Ascending aorta (tissue), 2 donors: Measurements from ENCODE around the gene FARP2. TPM values are rescaled to one million over a fixed set of nuclear protein-coding genes. Genes with fewer than 3 reads are reported as not detected.

Source experiments
- DNase-seq, 2 donors: peaks; one replicate each; pipeline ENCODE4 v3.0.0-alpha.2; 2019; ENCODE audit warnings: low spot score in 2 of 2
- H3K27ac ChIP-seq, 2 donors: fragments of 200-600 bp; sonication (generic); one replicate each; pipeline ENCODE4 v1.5.1; 2016 to 2017; ENCODE audit warnings: mild to moderate bottlenecking in 1 of 2
- H3K27me3 ChIP-seq: fragments of 200-600 bp; sonication (generic); one replicate; pipeline ENCODE4 v1.5.1; 2017
- H3K36me3 ChIP-seq, 2 donors: fragments of 200-600 bp; sonication (generic); one replicate each; pipeline ENCODE4 v1.5.1; 2016
- H3K4me1 ChIP-seq, 2 donors: fragments of 200-600 bp; sonication (generic); one replicate each; pipeline ENCODE4 v1.5.1; 2016 to 2017; ENCODE audit warnings: mild to moderate bottlenecking in 1 of 2
- H3K4me3 ChIP-seq, 2 donors: fragments of 200-600 bp; sonication (generic); one replicate each; pipeline ENCODE4 v1.5.1; 2016 to 2017; ENCODE audit warnings: mild to moderate bottlenecking in 1 of 2
- H3K9me3 ChIP-seq, 2 donors: fragments of 200-600 bp; sonication (generic); one replicate each; pipeline ENCODE4 v1.5.1; 2016
- CTCF ChIP-seq, 3 experiments: fragments of 200-600 bp in 2 of 3; fragments of 450-650 bp in 1 of 3; sonication (generic) in 2 of 3; IDR thresholded peaks; one replicate each; pipeline ENCODE4 v1.5.1; 2016 to 2019; ENCODE audit warnings: antibody characterized with exemption in 3 of 3, mild to moderate bottlenecking in 1 of 3, moderate library complexity in 1 of 3
- intact Hi-C: fragments of 100-400 bp; cut with DNase I; formaldehyde crosslinking; loops from one replicate; pipeline ENCODE4 v1.15.1; 2023
- total RNA-seq: library from RNA; depleted of rRNA; stranded (reverse); fragments of >200 nt; gene quantifications from one replicate; pipeline ENCODE4 v1.1.0, GENCODE V29; 2016

Gene FARP2
- total RNA-seq, 1 donor from 2014 or later: 19.6 TPM

DNA sequence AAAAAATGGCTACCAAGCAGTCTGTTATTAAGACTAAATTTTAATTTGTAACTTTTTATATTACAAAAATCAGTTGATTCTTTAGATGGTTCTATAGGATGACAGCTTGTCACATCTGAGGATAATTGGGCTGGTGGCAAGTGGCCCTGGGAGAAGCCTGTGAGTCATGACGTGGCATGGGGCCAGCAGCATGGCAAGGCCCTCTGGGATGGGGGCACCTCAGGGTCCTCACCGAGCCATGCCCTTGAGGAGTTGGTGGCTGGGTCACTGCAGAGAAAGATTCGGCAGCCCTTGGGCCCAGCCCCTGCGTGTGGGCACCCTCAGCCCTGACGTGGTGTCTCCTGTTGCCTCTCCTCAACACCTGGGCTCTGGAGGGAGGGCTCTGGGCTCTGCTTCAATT lies 102.6 kb downstream of the FARP2 start:
- Histone ChIP-seq H3K27me3 (no peaks in the 10 kb centered on the region), H3K36me3 (peaks cover under 1 to 12% of the 10 kb centered on the region in 2 donors), H3K9me3 (no peaks in the 10 kb centered on the region), H3K4me1 (no peaks in the 10 kb centered on the region), H3K4me3 (no peak overlapping the region), H3K27ac (no peak overlapping the region)
- no peak for TF ChIP-seq CTCF (IDR thresholded peaks at IDR 0.05)
- no peak for DNase-seq
- intact Hi-C loops: no loop called here

DNA sequence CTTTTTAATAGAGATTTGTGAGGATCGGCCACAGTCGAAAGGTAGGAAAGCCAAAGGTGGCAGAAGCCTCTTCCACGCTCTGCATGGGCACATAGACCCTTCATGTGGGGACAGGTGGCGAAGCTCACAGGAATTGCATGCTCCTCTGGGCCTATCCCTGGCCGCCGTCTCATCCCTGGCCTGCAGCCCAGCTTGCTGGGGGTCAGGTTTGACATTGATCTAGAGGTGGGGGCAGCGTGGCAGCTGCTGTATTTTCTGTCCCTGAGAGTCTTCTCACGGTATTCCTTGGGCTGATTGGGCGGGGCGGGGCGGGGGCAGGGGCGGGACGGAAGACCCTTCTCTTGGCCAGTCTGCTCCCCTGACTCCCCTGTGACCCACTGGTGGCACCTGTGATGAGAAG lies 103.4 kb downstream of the FARP2 start:
- H3K9me3 ChIP-seq: no peaks in the 10 kb centered on the region
- intact Hi-C loops: no loop called here
- no peak for TF ChIP-seq CTCF (IDR thresholded peaks at IDR 0.05)
- no peak overlapping the region for H3K4me3 ChIP-seq
- no peaks in the 10 kb centered on the region for H3K4me1 ChIP-seq
- peaks cover 4 to 16% of the 10 kb centered on the region in 2 donors for H3K36me3 ChIP-seq
- H3K27ac ChIP-seq: no peak overlapping the region
- DNase-seq: no peak
- no peaks in the 10 kb centered on the region for H3K27me3 ChIP-seq

- intact Hi-C loops: no loop called here
- H3K27ac ChIP-seq: no peak overlapping the region
- peaks cover 10 to 26% of the 10 kb centered on the region in 2 donors for H3K36me3 ChIP-seq
- no peak overlapping the region for H3K4me3 ChIP-seq
- no peaks in the 10 kb centered on the region for H3K4me1 ChIP-seq
- TF ChIP-seq CTCF (IDR thresholded peaks at IDR 0.05): no peak
- no peaks in the 10 kb centered on the region for H3K9me3 ChIP-seq
- no peaks in the 10 kb centered on the region for H3K27me3 ChIP-seq
- DNase-seq: no peak
Measured at GRCh38 chr2:241460631-241461030, 104.5 kb downstream of the FARP2 start.

DNA sequence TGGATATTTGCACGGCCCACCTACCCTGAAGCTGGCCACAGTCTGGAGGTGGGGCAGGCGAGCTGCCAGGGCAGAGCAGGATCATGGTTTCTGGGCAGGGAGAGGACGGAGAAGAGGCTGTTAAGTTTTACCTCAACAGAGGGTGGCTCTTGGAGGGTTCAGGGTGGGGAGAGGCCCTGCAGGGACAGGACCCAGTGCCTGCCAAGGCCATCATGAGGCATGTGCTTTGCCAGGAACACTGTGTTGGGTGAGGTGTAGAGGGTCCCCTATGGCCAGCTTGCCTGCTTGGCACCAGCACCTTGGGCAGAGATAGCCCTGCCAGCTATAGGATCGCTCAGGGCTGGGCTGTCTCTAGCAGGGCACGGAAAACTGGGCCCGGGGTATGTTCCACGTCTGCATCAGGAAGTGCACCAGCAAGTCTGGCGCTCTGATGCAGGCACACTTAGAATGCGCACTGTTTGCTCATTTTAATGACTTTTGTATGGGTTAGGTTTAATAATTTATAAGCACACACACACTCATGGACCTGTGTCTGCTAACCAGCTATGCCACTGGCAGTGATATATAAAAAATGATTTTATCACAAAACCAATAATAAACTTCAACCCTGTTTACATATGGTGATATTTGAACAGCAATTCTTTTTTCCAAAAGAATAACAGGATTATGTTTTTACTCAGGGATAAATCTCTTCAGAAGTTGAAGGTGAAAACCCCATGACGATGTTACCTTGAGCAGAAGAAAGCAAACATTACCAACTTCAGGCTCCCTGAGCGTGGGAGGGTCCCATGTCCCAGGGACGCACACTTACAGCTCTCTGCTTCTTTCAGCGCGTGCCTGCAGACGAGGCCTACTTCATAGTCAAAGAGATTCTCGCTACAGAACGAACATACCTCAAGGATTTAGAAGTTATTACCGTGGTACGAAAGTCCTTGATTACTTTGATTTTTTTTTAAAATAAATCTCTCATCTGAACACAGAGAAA lies 105.9 kb downstream of the FARP2 start:
- H3K36me3 ChIP-seq: peaks cover 10 to 28% of the 10 kb centered on the region in 2 donors
- H3K4me3 ChIP-seq: no peak overlapping the region
- intact Hi-C loops: no loop called here
- no peaks in the 10 kb centered on the region for H3K4me1 ChIP-seq
- no peak overlapping the region for H3K27ac ChIP-seq
- no peak for DNase-seq
- no peaks in the 10 kb centered on the region for H3K9me3 ChIP-seq
- H3K27me3 ChIP-seq: no peaks in the 10 kb centered on the region
- no peak for TF ChIP-seq CTCF (IDR thresholded peaks at IDR 0.05)

DNA sequence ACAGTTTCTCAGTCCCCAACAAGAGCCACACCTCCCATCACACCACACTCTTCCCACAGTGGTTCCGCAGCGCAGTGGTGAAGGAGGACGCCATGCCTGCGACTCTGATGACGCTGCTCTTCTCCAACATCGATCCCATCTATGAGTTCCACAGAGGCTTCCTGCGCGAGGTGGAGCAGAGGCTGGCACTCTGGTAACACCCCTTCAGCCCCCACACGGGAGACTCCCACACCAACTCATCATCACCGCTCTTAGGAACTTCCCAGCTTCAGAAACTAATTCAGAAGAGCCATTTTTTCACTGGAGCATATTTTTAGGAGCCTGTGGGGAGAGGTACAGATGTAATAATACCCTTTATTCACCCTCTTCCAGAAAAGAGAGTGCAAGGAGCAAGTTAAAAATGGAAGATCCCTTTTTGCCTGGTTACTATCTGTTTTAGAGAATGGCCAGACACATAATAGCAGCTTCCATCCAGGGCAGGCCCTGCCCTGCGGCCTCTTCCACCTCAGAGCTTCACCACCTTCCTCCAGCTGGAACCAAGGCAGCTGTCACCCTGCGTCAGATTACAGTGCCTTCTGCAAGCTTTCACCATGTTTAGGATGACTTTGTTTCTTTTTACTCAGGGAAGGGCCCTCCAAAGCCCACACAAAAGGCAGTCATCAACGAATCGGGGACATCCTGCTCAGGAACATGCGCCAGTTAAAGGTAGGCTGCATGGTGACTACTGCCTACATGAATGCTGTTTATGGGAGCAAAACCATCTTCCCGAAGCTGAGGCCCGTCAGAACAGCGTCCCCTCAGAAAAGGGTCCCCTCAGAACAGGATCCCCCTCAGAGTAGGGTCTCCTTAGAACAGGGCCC lies 107.4 kb downstream of the FARP2 start:
- no peak overlapping the region for H3K4me3 ChIP-seq
- intact Hi-C loops: no loop called here
- no peaks in the 10 kb centered on the region for H3K27me3 ChIP-seq
- H3K9me3 ChIP-seq: no peaks in the 10 kb centered on the region
- H3K27ac ChIP-seq: no peak overlapping the region
- H3K36me3 ChIP-seq: peaks cover 15 to 33% of the 10 kb centered on the region in 2 donors
- DNase-seq: no peak
- H3K4me1 ChIP-seq: no peaks in the 10 kb centered on the region
- no peak for TF ChIP-seq CTCF (IDR thresholded peaks at IDR 0.05)
